Measurements from ENCODE around the gene SLC37A3. TPM values are rescaled to one million over a fixed set of nuclear protein-coding genes. Genes with fewer than 3 reads are reported as not detected.
A peak's percentile ranks its signal among the peaks of the same experiment; 100 is the strongest.

Gene SLC37A3
- total RNA-seq, 5 donors from 2014 or later (not counting 1 experiment from before 2014, with no cell fraction given): 23.2 to 50.5 (median 38.1) TPM

- peak; percentile 44 to 63 (median 49) for ATAC-seq (replicated peaks in 1 of 4)
- Histone ChIP-seq H3K27me3 (replicated peaks in 1 of 2; ENCODE audit: control insufficient read depth in 2 of 2, extremely low read depth in 1 of 2, insufficient read depth in 2 of 2, low read length in 1 of 2) (no peaks in the 10 kb centered on the region), H3K4me1 (ENCODE audit: control insufficient read depth in 1 of 2, extremely low read depth in 1 of 2, insufficient read depth in 2 of 2, low read length in 2 of 2) (peaks cover 0 to 18% of the 10 kb centered on the region in 2 experiments), H3K27ac (ENCODE audit: low read length) (peak overlapping the region; percentile 46), H3K4me3 (ENCODE audit: control insufficient read depth in 1 of 2, extremely low read depth in 1 of 2, low read length in 1 of 2) (peak overlapping the region in 1 of 2 donors; percentile 41), H3K9me3 (no peaks in the 10 kb centered on the region), H3K36me3 (ENCODE audit: control insufficient read depth in 2 of 2, extremely low read depth in 1 of 2, insufficient read depth in 1 of 2, low read length in 1 of 2) (peaks cover 3 to 20% of the 10 kb centered on the region in 2 donors)
- CTCF ChIA-PET: interaction anchor here (0.6 kb wide), 3 partner anchors 40 to 426 kb away, joined by 4 read pairs; partner anchors contain the start of gene SLC37A3 (in 1 of the 2)
- Mint-ChIP-seq H3K9me3 (no peaks in the 10 kb centered on the region), H3K27me3 (no peaks in the 10 kb centered on the region), H3K4me1 (peaks cover 19 to 25% (median 22%) of the 10 kb centered on the region in 3 donors), H3K36me3 (peaks cover 24% of the 10 kb centered on the region), H3K27ac (peak overlapping the region; percentile 73 to 95), H3K4me3 (peak overlapping the region; percentile 77 to 88 (median 79))
- DNase-seq: peak in 16 of 35 experiments; percentile 3 to 46 (median 12)
- POLR2A ChIA-PET: interaction anchor here in 1 of 2 donors (0.7 to 0.9 kb wide), 2 partner anchors 18 to 129 kb away, joined by 6 read pairs; no protein-coding TSS in a partner anchor
- 34% methylated on average over 4 of the region's 10 CpGs for WGBS (ENCODE audit: insufficient coverage)
Measured at GRCh38 chr7:140358412-140359051, 39.8 kb downstream of the SLC37A3 start.

GRCh38 chr7:140358024-140358411 is 40.3 kb downstream of the SLC37A3 start:
- CTCF ChIA-PET: interaction anchor here in 1 of 2 donors (0.6 kb wide), 2 partner anchors 340 to 425 kb away, joined by 4 read pairs; no protein-coding TSS in a partner anchor
- H3K27ac Mint-ChIP-seq: peak overlapping the region; percentile 73 to 95
- no peaks in the 10 kb centered on the region for H3K27me3 Mint-ChIP-seq
- peak overlapping the region in 1 of 3 donors; percentile 88 for H3K4me3 Mint-ChIP-seq
- DNase-seq (no peak), ATAC-seq (replicated peaks in 1 of 4) (no peak)
- H3K36me3 Mint-ChIP-seq: peaks cover 27% of the 10 kb centered on the region
- no peaks in the 10 kb centered on the region for H3K9me3 ChIP-seq
- no peaks in the 10 kb centered on the region for H3K9me3 Mint-ChIP-seq
- H3K27me3 ChIP-seq (replicated peaks in 1 of 2; ENCODE audit: control insufficient read depth in 2 of 2, extremely low read depth in 1 of 2, insufficient read depth in 2 of 2, low read length in 1 of 2): no peaks in the 10 kb centered on the region
- peaks cover 3 to 23% of the 10 kb centered on the region in 2 donors for H3K36me3 ChIP-seq (ENCODE audit: control insufficient read depth in 2 of 2, extremely low read depth in 1 of 2, insufficient read depth in 1 of 2, low read length in 1 of 2)
- H3K4me3 ChIP-seq (ENCODE audit: control insufficient read depth in 1 of 2, extremely low read depth in 1 of 2, low read length in 1 of 2): no peak overlapping the region
- peaks cover 0 to 18% of the 10 kb centered on the region in 2 experiments for H3K4me1 ChIP-seq (ENCODE audit: control insufficient read depth in 1 of 2, extremely low read depth in 1 of 2, insufficient read depth in 2 of 2, low read length in 2 of 2)
- POLR2A ChIA-PET: interaction anchor here in 1 of 2 donors (0.5 kb wide), 1 partner anchor 37 kb away, joined by 4 read pairs; no protein-coding TSS in a partner anchor
- peaks cover 19 to 25% (median 22%) of the 10 kb centered on the region in 3 donors for H3K4me1 Mint-ChIP-seq
- no CpG with 5 or more reads among the region's 3 CpGs for WGBS (ENCODE audit: insufficient coverage)
- peak overlapping the region; percentile 46 for H3K27ac ChIP-seq (ENCODE audit: low read length)

GRCh38 chr7:140350056-140350455 is 48.3 kb downstream of the SLC37A3 start:
- peaks cover 61% of the 10 kb centered on the region for H3K36me3 Mint-ChIP-seq
- no peak overlapping the region for H3K4me3 ChIP-seq (ENCODE audit: control insufficient read depth in 1 of 2, extremely low read depth in 1 of 2, low read length in 1 of 2)
- H3K27ac Mint-ChIP-seq: no peak overlapping the region
- no peaks in the 10 kb centered on the region for H3K9me3 Mint-ChIP-seq
- H3K36me3 ChIP-seq (ENCODE audit: control insufficient read depth in 2 of 2, extremely low read depth in 1 of 2, insufficient read depth in 1 of 2, low read length in 1 of 2): peaks cover 8 to 79% of the 10 kb centered on the region in 2 donors
- no peaks in the 10 kb centered on the region for H3K27me3 ChIP-seq (replicated peaks in 1 of 2; ENCODE audit: control insufficient read depth in 2 of 2, extremely low read depth in 1 of 2, insufficient read depth in 2 of 2, low read length in 1 of 2)
- POLR2A ChIA-PET: interaction anchor here in 1 of 2 donors (0.8 kb wide), 1 partner anchor 258 kb away, joined by 7 read pairs; no protein-coding TSS in a partner anchor
- no peaks in the 10 kb centered on the region for H3K9me3 ChIP-seq
- no peak overlapping the region for H3K4me3 Mint-ChIP-seq
- no peaks in the 10 kb centered on the region for H3K4me1 ChIP-seq (ENCODE audit: control insufficient read depth in 1 of 2, extremely low read depth in 1 of 2, insufficient read depth in 2 of 2, low read length in 2 of 2)
- H3K27me3 Mint-ChIP-seq: no peaks in the 10 kb centered on the region
- ATAC-seq (replicated peaks in 1 of 4) (no peak), DNase-seq (no peak)
- H3K27ac ChIP-seq (ENCODE audit: low read length): no peak overlapping the region
- CTCF ChIA-PET: no interaction called here
- peaks cover 0 to 1% (median 0%) of the 10 kb centered on the region in 3 donors for H3K4me1 Mint-ChIP-seq
- WGBS (ENCODE audit: insufficient coverage): 92% methylated on average over 2 of the region's 5 CpGs

GRCh38 chr7:140349144-140349771 is 49.1 kb downstream of the SLC37A3 start:
- Histone ChIP-seq H3K9me3 (no peaks in the 10 kb centered on the region), H3K36me3 (ENCODE audit: control insufficient read depth in 2 of 2, extremely low read depth in 1 of 2, insufficient read depth in 1 of 2, low read length in 1 of 2) (peaks cover 8 to 77% of the 10 kb centered on the region in 2 donors), H3K4me3 (ENCODE audit: control insufficient read depth in 1 of 2, extremely low read depth in 1 of 2, low read length in 1 of 2) (no peak overlapping the region), H3K4me1 (ENCODE audit: control insufficient read depth in 1 of 2, extremely low read depth in 1 of 2, insufficient read depth in 2 of 2, low read length in 2 of 2) (no peaks in the 10 kb centered on the region), H3K27me3 (replicated peaks in 1 of 2; ENCODE audit: control insufficient read depth in 2 of 2, extremely low read depth in 1 of 2, insufficient read depth in 2 of 2, low read length in 1 of 2) (no peaks in the 10 kb centered on the region), H3K27ac (ENCODE audit: low read length) (no peak overlapping the region)
- Mint-ChIP-seq H3K9me3 (no peaks in the 10 kb centered on the region), H3K4me3 (no peak overlapping the region), H3K27ac (no peak overlapping the region), H3K4me1 (peaks cover 0 to 1% (median 0%) of the 10 kb centered on the region in 3 donors), H3K27me3 (no peaks in the 10 kb centered on the region), H3K36me3 (peaks cover 57% of the 10 kb centered on the region)
- WGBS (ENCODE audit: insufficient coverage): 98% methylated on average over 4 of the region's 8 CpGs
- DNase-seq (no peak), ATAC-seq (replicated peaks in 1 of 4) (no peak)
- ChIA-PET POLR2A (interaction anchor here (0.8 kb wide), 2 partner anchors 257 to 751 kb away, joined by 7 to 11 read pairs; no protein-coding TSS in a partner anchor), CTCF (no interaction called here)

GRCh38 chr7:140348161-140348849 is 50.0 kb downstream of the SLC37A3 start:
- no peaks in the 10 kb centered on the region for H3K27me3 Mint-ChIP-seq
- no peak overlapping the region for H3K27ac ChIP-seq (ENCODE audit: low read length)
- no peaks in the 10 kb centered on the region for H3K27me3 ChIP-seq (replicated peaks in 1 of 2; ENCODE audit: control insufficient read depth in 2 of 2, extremely low read depth in 1 of 2, insufficient read depth in 2 of 2, low read length in 1 of 2)
- no peaks in the 10 kb centered on the region for H3K9me3 ChIP-seq
- H3K4me1 ChIP-seq (ENCODE audit: control insufficient read depth in 1 of 2, extremely low read depth in 1 of 2, insufficient read depth in 2 of 2, low read length in 2 of 2): no peaks in the 10 kb centered on the region
- ATAC-seq (replicated peaks in 1 of 4) (no peak), DNase-seq (no peak)
- peaks cover 0 to 1% (median 0%) of the 10 kb centered on the region in 3 donors for H3K4me1 Mint-ChIP-seq
- POLR2A ChIA-PET: interaction anchor here in 1 of 2 donors (0.8 kb wide), 1 partner anchor 750 kb away, joined by 11 read pairs; no protein-coding TSS in a partner anchor
- peaks cover 11 to 72% of the 10 kb centered on the region in 2 donors for H3K36me3 ChIP-seq (ENCODE audit: control insufficient read depth in 2 of 2, extremely low read depth in 1 of 2, insufficient read depth in 1 of 2, low read length in 1 of 2)
- no peak overlapping the region for H3K27ac Mint-ChIP-seq
- H3K4me3 Mint-ChIP-seq: no peak overlapping the region
- H3K4me3 ChIP-seq (ENCODE audit: control insufficient read depth in 1 of 2, extremely low read depth in 1 of 2, low read length in 1 of 2): no peak overlapping the region
- CTCF ChIA-PET: no interaction called here
- WGBS (ENCODE audit: insufficient coverage): no CpG with 5 or more reads among the region's 13 CpGs
- no peaks in the 10 kb centered on the region for H3K9me3 Mint-ChIP-seq
- peaks cover 56% of the 10 kb centered on the region for H3K36me3 Mint-ChIP-seq

GRCh38 chr7:140347218-140347617 is 51.1 kb downstream of the SLC37A3 start:
- Mint-ChIP-seq H3K9me3 (no peaks in the 10 kb centered on the region), H3K4me1 (peaks cover 0 to 1% (median 0%) of the 10 kb centered on the region in 3 donors), H3K4me3 (no peak overlapping the region), H3K36me3 (peaks cover 58% of the 10 kb centered on the region), H3K27ac (no peak overlapping the region), H3K27me3 (no peaks in the 10 kb centered on the region)
- WGBS (ENCODE audit: insufficient coverage): 100% methylated on average over 1 of the region's 5 CpGs
- no peak overlapping the region for H3K4me3 ChIP-seq (ENCODE audit: control insufficient read depth in 1 of 2, extremely low read depth in 1 of 2, low read length in 1 of 2)
- ATAC-seq (replicated peaks in 1 of 4): no peak
- DNase-seq: no peak
- no peaks in the 10 kb centered on the region for H3K4me1 ChIP-seq (ENCODE audit: control insufficient read depth in 1 of 2, extremely low read depth in 1 of 2, insufficient read depth in 2 of 2, low read length in 2 of 2)
- no peak overlapping the region for H3K27ac ChIP-seq (ENCODE audit: low read length)
- no peaks in the 10 kb centered on the region for H3K27me3 ChIP-seq (replicated peaks in 1 of 2; ENCODE audit: control insufficient read depth in 2 of 2, extremely low read depth in 1 of 2, insufficient read depth in 2 of 2, low read length in 1 of 2)
- CTCF ChIA-PET: interaction anchor here in 1 of 2 donors (0.5 kb wide), 1 partner anchor 745 kb away, joined by 6 read pairs; no protein-coding TSS in a partner anchor
- H3K9me3 ChIP-seq: no peaks in the 10 kb centered on the region
- POLR2A ChIA-PET: no interaction called here
- peaks cover 14 to 74% of the 10 kb centered on the region in 2 donors for H3K36me3 ChIP-seq (ENCODE audit: control insufficient read depth in 2 of 2, extremely low read depth in 1 of 2, insufficient read depth in 1 of 2, low read length in 1 of 2)

Data from T-cell (primary cell).